Measurements from ENCODE around the gene CDC14B.
"Not testable (repeated sequence)": the region's sequence is repeated elsewhere in the genome, so short reads cannot be mapped to it uniquely, and the experiment has no call there.

CDC14B gene

GRCh38 chr9:96619491-96620180 is at the start of gene CDC14B:
CDC14B (minus strand) TSS chr9:96619843; CDS start chr9:96619378, 465 bp downstream.
- no peak for DNase-seq (ENCODE audit: low read depth)

- no peak for DNase-seq (ENCODE audit: low read depth)
Observed at GRCh38 chr9:96668868-96669534, 49.4 kb upstream of the CDC14B start.

- no peak for DNase-seq (ENCODE audit: low read depth)
Observed at GRCh38 chr9:96667363-96667728, 47.7 kb upstream of the CDC14B start.

GRCh38 chr9:96666653-96667362 is 47.2 kb upstream of the CDC14B start:
- not testable (repeated sequence) for DNase-seq (ENCODE audit: low read depth)

GRCh38 chr9:96665789-96666188 is 46.1 kb upstream of the CDC14B start:
- DNase-seq (ENCODE audit: low read depth), result no peak

- no peak for DNase-seq (ENCODE audit: low read depth)
Observed at GRCh38 chr9:96663506-96664120, 44.0 kb upstream of the CDC14B start.

- DNase-seq (ENCODE audit: low read depth), result no peak
Observed at GRCh38 chr9:96661711-96662110, 42.1 kb upstream of the CDC14B start.

GRCh38 chr9:96660692-96661248 is 41.1 kb upstream of the CDC14B start:
- no peak for DNase-seq (ENCODE audit: low read depth)

- peak; percentile 36 for DNase-seq (ENCODE audit: low read depth)
Observed at GRCh38 chr9:96655198-96655851, 35.7 kb upstream of the CDC14B start, which contains the start of gene PRXL2C. PRXL2C (minus strand) TSS chr9:96655317; CDS start chr9:96655281, 36 bp downstream.

- DNase-seq (ENCODE audit: low read depth), result peak; percentile 22
Observed at GRCh38 chr9:96654450-96655197, 35.0 kb upstream of the CDC14B start.

- no peak for DNase-seq (ENCODE audit: low read depth)
Observed at GRCh38 chr9:96651626-96652025, 32.0 kb upstream of the CDC14B start.

- no peak for DNase-seq (ENCODE audit: low read depth)
Observed at GRCh38 chr9:96649620-96650324, 30.1 kb upstream of the CDC14B start.

GRCh38 chr9:96646081-96646991 is 26.7 kb upstream of the CDC14B start:
- DNase-seq (ENCODE audit: low read depth), result no peak

- DNase-seq (ENCODE audit: low read depth), result no peak
Observed at GRCh38 chr9:96644137-96644536, 24.5 kb upstream of the CDC14B start.

- no peak for DNase-seq (ENCODE audit: low read depth)
Observed at GRCh38 chr9:96641514-96641913, 21.9 kb upstream of the CDC14B start.

- no peak for DNase-seq (ENCODE audit: low read depth)
Observed at GRCh38 chr9:96638606-96639364, 19.1 kb upstream of the CDC14B start.

GRCh38 chr9:96636368-96636767 is 16.7 kb upstream of the CDC14B start:
- no peak for DNase-seq (ENCODE audit: low read depth)

GRCh38 chr9:96633579-96633978 is 13.9 kb upstream of the CDC14B start:
- DNase-seq (ENCODE audit: low read depth), result not testable (repeated sequence)
